OCI-LY7 (cell line): ENCODE data around the gene RPL37A. TPM values are rescaled to one million over a fixed set of nuclear protein-coding genes. Genes with fewer than 3 reads are reported as not detected.

ENCODE experiments used
- BruUV-seq: library from RNA; stranded (reverse); fragments of 400-500 nt; replicated peaks from 2 replicates; lab custom pipeline; 2021; lab: Mats Ljungman, UMichigan
- CTCF ChIA-PET: fragments of 300-600 bp; sonication (Branson Sonifier 250); formaldehyde crosslinking; loops from one replicate; lab custom pipeline; 2022; ENCODE audit warnings: antibody characterized with exemption; ENCODE audit not compliant: unreplicated experiment; lab: Charles Lee
- POLR2A ChIA-PET: fragments of 300-600 bp; sonication (Branson Sonifier 250); formaldehyde crosslinking; loops from one replicate; lab custom pipeline; 2022; ENCODE audit warnings: antibody characterized with exemption; lab: Charles Lee
- DNase-seq: peaks from one replicate; pipeline ENCODE4 v3.0.0-alpha.2; 2015; ENCODE audit warnings: low spot score
- H2AFZ ChIP-seq: fragments of 200-600 bp; sonication (generic), shearing (Covaris generic); 2 replicates; pipeline ENCODE4 v1.6.1; 2014; ENCODE audit warnings: mild to moderate bottlenecking, antibody characterized with exemption, low read length, moderate library complexity
- H3K27ac ChIP-seq: fragments of 200-600 bp; sonication (generic); 2 replicates; pipeline ENCODE4 v1.5.1; 2014; ENCODE audit warnings: mixed run types, low read depth, mild to moderate bottlenecking, moderate library complexity, low read length, inconsistent platforms; ENCODE audit not compliant: poor library complexity, severe bottlenecking
- H3K36me3 ChIP-seq: fragments of 200-600 bp; sonication (generic); 2 replicates; pipeline ENCODE4 v1.6.1; 2014; ENCODE audit warnings: mild to moderate bottlenecking, antibody characterized with exemption, low read length, moderate library complexity, mixed read lengths; ENCODE audit not compliant: insufficient read depth
- H3K4me1 ChIP-seq: fragments of 200-600 bp; sonication (generic); 2 replicates; pipeline ENCODE4 v1.5.1; 2014; ENCODE audit warnings: mild to moderate bottlenecking, low read length; ENCODE audit not compliant: insufficient read depth, poor library complexity, severe bottlenecking
- H3K4me2 ChIP-seq: fragments of 200-600 bp; sonication (generic); 2 replicates; pipeline ENCODE4 v1.6.1; 2014; ENCODE audit warnings: mild to moderate bottlenecking, low read length
- H3K4me3 ChIP-seq: fragments of 200-600 bp; sonication (generic); 2 replicates; pipeline ENCODE4 v1.5.1; 2014; ENCODE audit warnings: mild to moderate bottlenecking, low read depth, low read length; ENCODE audit not compliant: poor library complexity, severe bottlenecking
- H3K79me2 ChIP-seq: fragments of 200-600 bp; sonication (generic); 2 replicates; pipeline ENCODE4 v1.6.1; 2016; ENCODE audit warnings: low read depth, mild to moderate bottlenecking, low read length, moderate library complexity, mixed read lengths; ENCODE audit not compliant: insufficient read depth
- H3K9me2 ChIP-seq: fragments of 200-600 bp; sonication (generic); 2 replicates; pipeline ENCODE4 v1.6.1; 2016; ENCODE audit warnings: mild to moderate bottlenecking, low read length, mixed read lengths; ENCODE audit not compliant: insufficient read depth
- H3K9me3 ChIP-seq: fragments of 200-600 bp; sonication (generic); 2 replicates; pipeline ENCODE4 v1.6.1; 2014; ENCODE audit warnings: mild to moderate bottlenecking, mixed run types, low read length, mixed read lengths
- H4K20me1 ChIP-seq: fragments of 200-600 bp; sonication (generic); 2 replicates; pipeline ENCODE4 v1.6.1; 2014; ENCODE audit warnings: mild to moderate bottlenecking, antibody characterized with exemption, low read length, moderate library complexity, mixed read lengths; ENCODE audit not compliant: insufficient read depth
- EZH2phosphoT487 ChIP-seq: fragments of 200-600 bp; sonication (generic); IDR thresholded peaks from 2 replicates; pipeline ENCODE4 v1.6.1; 2018; ENCODE audit warnings: low read depth, borderline replicate concordance, mild to moderate bottlenecking, mixed run types, antibody characterized with exemption, low read length, moderate library complexity, mixed read lengths
- intact Hi-C: fragments of 100-400 bp; cut with micrococcal nuclease; formaldehyde crosslinking; loops from one replicate; pipeline ENCODE4 v1.10.0; 2022; ENCODE audit not compliant: unreplicated experiment
- total RNA-seq, 2 experiments: library from RNA; depleted of rRNA in 1 of 2; stranded (reverse); fragments of >200 nt in 1 of 2; shearing (Covaris generic) in 1 of 2; gene quantifications; 2 replicates each; pipeline ENCODE4 v1.2.3, GENCODE V29; 2014 to 2022
- TF ChIP-seq, protein P1 (sequence below): fragments of 200-600 bp; sonication (generic); conservative IDR thresholded peaks from 2 replicates; pipeline ENCODE4 v1.5.1; 2014; ENCODE audit warnings: mild to moderate bottlenecking, antibody characterized with exemption, low read length, moderate library complexity, mixed read lengths

Gene RPL37A
- total RNA-seq, 2 experiments from 2014 or later: 3,500 to 4,020 TPM

DNA sequence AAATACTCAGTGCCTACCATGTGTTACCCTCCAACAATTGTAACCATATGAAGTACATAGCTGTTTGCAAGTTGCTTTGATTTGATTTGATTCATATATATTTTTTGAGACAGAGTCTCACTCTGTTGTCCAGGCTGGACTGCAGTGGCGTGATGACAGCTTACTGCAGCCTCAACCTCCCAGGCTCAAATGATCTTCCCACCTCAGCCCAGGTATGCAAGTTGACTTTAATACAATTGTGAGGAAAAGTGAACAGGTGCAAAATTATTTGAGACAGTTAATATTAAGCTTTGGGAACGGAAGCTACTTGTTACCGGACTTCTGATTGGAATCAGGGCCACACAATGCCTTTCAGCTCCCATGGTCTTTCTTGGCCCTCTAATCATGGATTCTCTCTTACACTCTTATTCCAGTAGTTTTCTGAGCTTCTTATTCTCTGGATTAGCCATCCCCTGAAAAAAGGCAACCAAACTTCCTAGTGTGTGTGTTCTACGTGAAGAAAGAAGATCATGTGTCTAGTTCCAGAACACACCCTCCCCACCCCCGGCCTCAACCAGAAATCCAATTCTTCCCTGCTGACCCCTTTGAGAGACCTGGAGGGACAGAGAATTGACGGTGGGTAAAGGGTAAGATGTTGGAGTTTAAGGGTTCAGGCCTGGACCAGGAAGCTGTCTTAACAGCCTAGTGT is 1.1 kb upstream of the RPL37A start:
- H4K20me1 ChIP-seq: peaks cover 28% of the 10 kb centered on the region
- ChIA-PET POLR2A (interaction anchor here (0.9 to 2.4 kb wide), 9 partner anchors 10 to 87 kb away, joined by 3 to 16 read pairs (median 7); partner anchors contain the start of gene SMARCAL1), CTCF (no interaction called here)
- no peaks in the 10 kb centered on the region for H3K9me3 ChIP-seq
- peak overlapping the region; percentile 67 for H3K27ac ChIP-seq
- peak overlapping the region; percentile 88; the same call in 1 of the 2 replicates for H2AFZ ChIP-seq
- H3K4me3 ChIP-seq: peak overlapping the region; percentile 94
- H3K9me2 ChIP-seq: no peaks in the 10 kb centered on the region
- H3K4me2 ChIP-seq: peak overlapping the region; percentile 88
- peaks cover 52% of the 10 kb centered on the region for H3K79me2 ChIP-seq
- BruUV-seq: no TSS peak
- peaks cover 44% of the 10 kb centered on the region for H3K36me3 ChIP-seq
- H3K4me1 ChIP-seq: peaks cover 47% of the 10 kb centered on the region
- DNase-seq: no peak
- no peak for TF ChIP-seq EZH2phosphoT487
- TF ChIP-seq, protein P1, sequence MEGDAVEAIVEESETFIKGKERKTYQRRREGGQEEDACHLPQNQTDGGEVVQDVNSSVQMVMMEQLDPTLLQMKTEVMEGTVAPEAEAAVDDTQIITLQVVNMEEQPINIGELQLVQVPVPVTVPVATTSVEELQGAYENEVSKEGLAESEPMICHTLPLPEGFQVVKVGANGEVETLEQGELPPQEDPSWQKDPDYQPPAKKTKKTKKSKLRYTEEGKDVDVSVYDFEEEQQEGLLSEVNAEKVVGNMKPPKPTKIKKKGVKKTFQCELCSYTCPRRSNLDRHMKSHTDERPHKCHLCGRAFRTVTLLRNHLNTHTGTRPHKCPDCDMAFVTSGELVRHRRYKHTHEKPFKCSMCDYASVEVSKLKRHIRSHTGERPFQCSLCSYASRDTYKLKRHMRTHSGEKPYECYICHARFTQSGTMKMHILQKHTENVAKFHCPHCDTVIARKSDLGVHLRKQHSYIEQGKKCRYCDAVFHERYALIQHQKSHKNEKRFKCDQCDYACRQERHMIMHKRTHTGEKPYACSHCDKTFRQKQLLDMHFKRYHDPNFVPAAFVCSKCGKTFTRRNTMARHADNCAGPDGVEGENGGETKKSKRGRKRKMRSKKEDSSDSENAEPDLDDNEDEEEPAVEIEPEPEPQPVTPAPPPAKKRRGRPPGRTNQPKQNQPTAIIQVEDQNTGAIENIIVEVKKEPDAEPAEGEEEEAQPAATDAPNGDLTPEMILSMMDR: no peak
- intact Hi-C loops: loop anchor here (2.0 to 10.0 kb wide), 3 partner anchors 85 to 1683 kb away; partner anchors contain the start of genes SMARCAL1 and XRCC5

- BruUV-seq: TSS peak; percentile 90
- H3K4me2 ChIP-seq: peak overlapping the region; percentile 88
- no peaks in the 10 kb centered on the region for H3K9me2 ChIP-seq
- intact Hi-C loops: loop anchor here (2.0 to 10.0 kb wide), 3 partner anchors 85 to 1683 kb away; partner anchors contain the start of genes SMARCAL1 and XRCC5
- POLR2A ChIA-PET: interaction anchor here (0.6 to 2.4 kb wide), 13 partner anchors 9 to 109 kb away, joined by 3 to 16 read pairs (median 4); partner anchors contain the start of gene SMARCAL1
- CTCF ChIA-PET: no interaction called here
- H4K20me1 ChIP-seq: peaks cover 28% of the 10 kb centered on the region
- H3K36me3 ChIP-seq: peaks cover 49% of the 10 kb centered on the region
- H3K79me2 ChIP-seq: peaks cover 57% of the 10 kb centered on the region
- peak overlapping the region; percentile 67 for H3K27ac ChIP-seq
- no peak for DNase-seq
- H2AFZ ChIP-seq: peak overlapping the region; percentile 88
- peak overlapping the region; percentile 94 for H3K4me3 ChIP-seq
- no peaks in the 10 kb centered on the region for H3K9me3 ChIP-seq
- TF ChIP-seq, protein P1: no peak
- no peak for TF ChIP-seq EZH2phosphoT487
- H3K4me1 ChIP-seq: peaks cover 47% of the 10 kb centered on the region
These were observed 620 bp upstream of the RPL37A start for GRCh38 chr2:216498070-216498378.
